Measurements from ENCODE around the gene NCS1.

Gene NCS1

GRCh38 chr9:130246126-130246525, 73.9 kb downstream of the NCS1 start:
- no peak overlapping the region for H3K4me3 ChIP-seq (ENCODE audit: low read length, poor library complexity, severe bottlenecking)
- no peaks in the 10 kb centered on the region for H3F3A ChIP-seq (ENCODE audit: low read depth)
- no peaks in the 10 kb centered on the region for H3K36me3 ChIP-seq (ENCODE audit: insufficient read depth, low read length)
- H3K9ac ChIP-seq (ENCODE audit: low read depth, low read length, poor library complexity, severe bottlenecking) = no peak overlapping the region
- H3K4me1 ChIP-seq (ENCODE audit: insufficient read depth, low read length, poor library complexity, severe bottlenecking) = peaks cover 3% of the 10 kb centered on the region
- H4K20me1 ChIP-seq (ENCODE audit: insufficient read depth, low read length, poor library complexity, severe bottlenecking) = no peaks in the 10 kb centered on the region
- no peaks in the 10 kb centered on the region for H3K9me3 ChIP-seq (ENCODE audit: insufficient read depth, low read depth, low read length)
- H3K79me2 ChIP-seq (ENCODE audit: insufficient read depth, low read length) = no peaks in the 10 kb centered on the region
- TF ChIP-seq EZH2phosphoT487 (IDR thresholded peaks at IDR 0.05; ENCODE audit: borderline replicate concordance) = no peak
- TF ChIP-seq, protein P1, sequence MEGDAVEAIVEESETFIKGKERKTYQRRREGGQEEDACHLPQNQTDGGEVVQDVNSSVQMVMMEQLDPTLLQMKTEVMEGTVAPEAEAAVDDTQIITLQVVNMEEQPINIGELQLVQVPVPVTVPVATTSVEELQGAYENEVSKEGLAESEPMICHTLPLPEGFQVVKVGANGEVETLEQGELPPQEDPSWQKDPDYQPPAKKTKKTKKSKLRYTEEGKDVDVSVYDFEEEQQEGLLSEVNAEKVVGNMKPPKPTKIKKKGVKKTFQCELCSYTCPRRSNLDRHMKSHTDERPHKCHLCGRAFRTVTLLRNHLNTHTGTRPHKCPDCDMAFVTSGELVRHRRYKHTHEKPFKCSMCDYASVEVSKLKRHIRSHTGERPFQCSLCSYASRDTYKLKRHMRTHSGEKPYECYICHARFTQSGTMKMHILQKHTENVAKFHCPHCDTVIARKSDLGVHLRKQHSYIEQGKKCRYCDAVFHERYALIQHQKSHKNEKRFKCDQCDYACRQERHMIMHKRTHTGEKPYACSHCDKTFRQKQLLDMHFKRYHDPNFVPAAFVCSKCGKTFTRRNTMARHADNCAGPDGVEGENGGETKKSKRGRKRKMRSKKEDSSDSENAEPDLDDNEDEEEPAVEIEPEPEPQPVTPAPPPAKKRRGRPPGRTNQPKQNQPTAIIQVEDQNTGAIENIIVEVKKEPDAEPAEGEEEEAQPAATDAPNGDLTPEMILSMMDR (conservative IDR thresholded peaks at IDR 0.05; ENCODE audit: low read length) = no peak
- peaks cover 5% of the 10 kb centered on the region for H3K27me3 ChIP-seq (ENCODE audit: insufficient read depth, low read length, poor library complexity, severe bottlenecking)
- no peak overlapping the region for H3K4me2 ChIP-seq (ENCODE audit: low read depth, low read length, poor library complexity, severe bottlenecking)
- no peaks in the 10 kb centered on the region for H3K9me2 ChIP-seq (replicated peaks; ENCODE audit: low read depth, low read length)
- H2AFZ ChIP-seq (ENCODE audit: low read length) = no peak overlapping the region

DNA sequence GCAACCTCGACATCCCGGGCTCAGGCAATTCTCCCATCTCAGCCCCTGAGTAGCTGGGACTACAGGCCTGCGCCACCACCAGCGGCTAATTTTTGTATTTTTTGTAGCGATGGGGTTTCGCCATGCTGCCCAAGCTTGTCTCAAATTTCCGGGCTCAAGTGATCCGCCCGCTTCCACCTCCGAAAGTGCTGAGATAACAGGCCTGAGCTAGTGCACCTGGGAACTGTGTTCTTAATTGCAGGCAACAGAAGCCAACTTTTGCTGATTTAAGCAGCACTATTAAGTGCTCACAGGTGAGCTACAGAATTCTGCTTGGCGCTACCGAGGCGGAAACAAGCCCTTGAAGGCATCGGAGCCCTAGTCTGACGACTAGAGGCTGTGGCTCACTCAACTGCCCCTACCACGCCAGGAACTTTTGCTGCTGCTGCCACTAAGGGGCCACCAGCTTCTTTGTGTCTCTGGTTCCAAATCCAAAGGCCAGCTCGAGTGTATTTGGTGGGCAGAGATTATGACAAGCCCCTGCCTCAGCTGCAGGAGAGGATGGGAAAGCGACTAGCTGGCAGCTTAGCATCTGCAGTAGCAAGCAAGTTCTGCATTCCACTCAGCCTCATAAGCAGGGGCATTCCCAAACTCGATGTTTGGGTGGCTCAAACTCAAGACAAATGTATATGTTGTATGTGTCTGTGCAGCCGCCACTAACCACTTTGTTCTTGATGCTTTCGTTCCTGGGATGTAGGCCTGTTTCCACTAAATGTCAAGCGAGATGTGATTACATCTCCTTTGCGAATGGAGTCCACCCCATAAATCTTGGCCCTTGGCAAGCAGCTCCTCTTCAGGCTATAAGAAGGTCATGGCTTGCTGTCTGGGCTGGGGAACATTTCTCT, 82.8 kb downstream of the NCS1 start:
- Histone ChIP-seq H3K4me3 (ENCODE audit: low read length, poor library complexity, severe bottlenecking) (no peak overlapping the region), H3K36me3 (ENCODE audit: insufficient read depth, low read length) (no peaks in the 10 kb centered on the region), H3K79me2 (ENCODE audit: insufficient read depth, low read length) (no peaks in the 10 kb centered on the region), H3F3A (ENCODE audit: low read depth) (no peaks in the 10 kb centered on the region), H3K4me1 (ENCODE audit: insufficient read depth, low read length, poor library complexity, severe bottlenecking) (no peaks in the 10 kb centered on the region), H3K9me2 (replicated peaks; ENCODE audit: low read depth, low read length) (no peaks in the 10 kb centered on the region), H3K9ac (ENCODE audit: low read depth, low read length, poor library complexity, severe bottlenecking) (no peak overlapping the region), H3K4me2 (ENCODE audit: low read depth, low read length, poor library complexity, severe bottlenecking) (no peak overlapping the region), H3K27me3 (ENCODE audit: insufficient read depth, low read length, poor library complexity, severe bottlenecking) (peaks cover 5% of the 10 kb centered on the region), H4K20me1 (ENCODE audit: insufficient read depth, low read length, poor library complexity, severe bottlenecking) (no peaks in the 10 kb centered on the region), H2AFZ (ENCODE audit: low read length) (no peak overlapping the region), H3K9me3 (ENCODE audit: insufficient read depth, low read depth, low read length) (no peaks in the 10 kb centered on the region)
- TF ChIP-seq EZH2phosphoT487 (IDR thresholded peaks at IDR 0.05; ENCODE audit: borderline replicate concordance) = no peak
- TF ChIP-seq, protein P1 (conservative IDR thresholded peaks at IDR 0.05; ENCODE audit: low read length) = no peak

DNA sequence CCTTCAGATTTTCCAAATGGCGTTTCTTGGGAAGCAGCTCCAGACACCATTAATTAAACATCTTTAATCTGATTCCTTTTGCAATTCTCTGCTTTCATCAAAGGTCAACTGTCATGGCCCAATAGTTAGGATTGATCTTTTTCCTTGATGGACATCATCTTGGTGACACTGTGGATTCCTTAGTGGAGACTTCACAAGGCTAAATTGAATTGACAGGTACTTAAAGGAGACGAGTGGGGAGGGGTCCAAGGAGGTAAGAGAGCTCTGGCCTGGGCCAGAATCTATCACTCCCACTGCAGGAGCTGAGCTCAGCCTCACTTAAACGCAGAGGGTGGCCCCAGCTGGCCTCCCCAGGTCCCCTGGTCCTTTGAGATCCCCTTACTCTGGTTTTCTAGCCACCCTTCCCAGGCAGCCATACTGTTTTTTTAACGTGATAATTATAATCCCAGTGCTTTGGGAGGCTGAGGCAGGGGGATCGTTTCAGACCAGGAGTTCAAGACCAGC, 83.5 kb downstream of the NCS1 start:
- H3K9me3 ChIP-seq (ENCODE audit: insufficient read depth, low read depth, low read length) = no peaks in the 10 kb centered on the region
- no peak overlapping the region for H3K4me3 ChIP-seq (ENCODE audit: low read length, poor library complexity, severe bottlenecking)
- H3K79me2 ChIP-seq (ENCODE audit: insufficient read depth, low read length) = no peaks in the 10 kb centered on the region
- H3K9me2 ChIP-seq (replicated peaks; ENCODE audit: low read depth, low read length) = no peaks in the 10 kb centered on the region
- no peaks in the 10 kb centered on the region for H4K20me1 ChIP-seq (ENCODE audit: insufficient read depth, low read length, poor library complexity, severe bottlenecking)
- H3K9ac ChIP-seq (ENCODE audit: low read depth, low read length, poor library complexity, severe bottlenecking) = no peak overlapping the region
- H3K4me1 ChIP-seq (ENCODE audit: insufficient read depth, low read length, poor library complexity, severe bottlenecking) = no peaks in the 10 kb centered on the region
- no peaks in the 10 kb centered on the region for H3F3A ChIP-seq (ENCODE audit: low read depth)
- H3K36me3 ChIP-seq (ENCODE audit: insufficient read depth, low read length) = no peaks in the 10 kb centered on the region
- TF ChIP-seq, protein P1 (conservative IDR thresholded peaks at IDR 0.05; ENCODE audit: low read length) = no peak
- TF ChIP-seq EZH2phosphoT487 (IDR thresholded peaks at IDR 0.05; ENCODE audit: borderline replicate concordance) = no peak
- H3K4me2 ChIP-seq (ENCODE audit: low read depth, low read length, poor library complexity, severe bottlenecking) = no peak overlapping the region
- peaks cover 2% of the 10 kb centered on the region for H3K27me3 ChIP-seq (ENCODE audit: insufficient read depth, low read length, poor library complexity, severe bottlenecking)
- H2AFZ ChIP-seq (ENCODE audit: low read length) = no peak overlapping the region

All from Loucy (cell line).